ENCODE results near the gene LEAP2.
A peak's percentile ranks its signal among the peaks of the same experiment; 100 is the strongest.

The LEAP2 gene

DNA sequence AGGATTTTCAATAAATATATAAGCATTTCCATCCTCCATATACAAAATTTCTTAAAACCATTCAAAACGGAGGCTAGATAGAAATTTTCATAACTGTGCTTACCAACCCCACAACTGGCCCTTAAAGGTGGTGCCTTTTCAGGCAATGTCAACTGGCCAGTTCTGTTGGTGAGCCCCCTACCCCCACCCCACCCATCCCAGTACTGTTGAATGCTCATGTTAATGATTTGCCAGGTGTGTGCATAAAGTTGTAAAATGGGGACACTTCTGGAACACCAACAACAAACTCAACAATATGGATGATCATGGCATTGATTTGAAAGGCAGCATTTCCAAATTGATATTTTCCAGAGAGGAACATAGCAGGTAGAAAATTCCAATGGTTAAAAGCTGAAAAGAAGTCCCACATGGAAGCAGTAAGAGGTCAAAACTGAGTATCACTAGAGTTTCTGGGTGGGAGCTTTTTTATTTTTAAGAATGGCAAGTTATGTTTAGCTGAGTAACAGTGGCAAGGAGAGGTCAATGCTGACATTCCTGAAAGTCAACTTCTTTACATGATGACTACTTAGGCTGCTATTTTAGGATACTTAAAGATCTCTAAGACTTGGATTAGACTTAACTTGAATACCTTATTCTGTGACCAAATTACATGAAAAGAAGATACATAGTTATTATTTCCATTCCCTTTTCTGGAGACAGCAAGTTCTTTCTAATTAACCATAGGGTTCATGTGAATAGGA is 2.7 kb downstream of the LEAP2 start:
- Histone ChIP-seq H3K4me1 (ENCODE audit: control insufficient read depth in 2 of 2, insufficient read depth in 1 of 2, low read depth in 1 of 2, low read length in 2 of 2) (no peaks in the 10 kb centered on the region), H3K27ac (replicated peaks; ENCODE audit: low read length) (no peak overlapping the region), H3K9me3 (replicated peaks in 1 of 2; ENCODE audit: control insufficient read depth in 2 of 2, insufficient read depth in 1 of 2, low read depth in 1 of 2, low read length in 2 of 2) (no peaks in the 10 kb centered on the region), H3K4me2 (ENCODE audit: insufficient read depth, low read length, poor library complexity, severe bottlenecking) (no peak overlapping the region), H3K79me1 (ENCODE audit: low read depth, low read length) (no peaks in the 10 kb centered on the region), H2BK15ac (ENCODE audit: low read length) (no peak overlapping the region), H3K4me3 (ENCODE audit: low read length in 2 of 2) (no peak overlapping the region), H3K27me3 (ENCODE audit: control insufficient read depth in 3 of 3, insufficient read depth in 3 of 3, low read depth in 1 of 3, low read length in 3 of 3) (no peaks in the 10 kb centered on the region), H3K36me3 (replicated peaks in 1 of 2; ENCODE audit: control insufficient read depth in 2 of 2, insufficient read depth in 2 of 2, low read length in 2 of 2) (peaks cover 7 to 97% of the 10 kb centered on the region in 2 donors), H2AK5ac (ENCODE audit: low read depth, low read length) (no peak overlapping the region), H3K14ac (ENCODE audit: low read length) (no peak overlapping the region), H3K18ac (ENCODE audit: low read length) (no peak overlapping the region), H2BK120ac (ENCODE audit: low read depth, low read length) (no peak overlapping the region), H4K91ac (ENCODE audit: low read depth, low read length, poor library complexity) (no peak overlapping the region), H2BK5ac (ENCODE audit: low read length) (no peak overlapping the region), H3K23ac (ENCODE audit: low read depth, low read length, poor library complexity) (no peak overlapping the region), H3K9ac (ENCODE audit: low read depth, low read length, poor library complexity) (no peak overlapping the region), H2AFZ (ENCODE audit: low read length) (no peak overlapping the region), H4K8ac (ENCODE audit: low read depth, low read length) (no peak overlapping the region), H3K4ac (ENCODE audit: low read length) (no peak overlapping the region), H2BK12ac (ENCODE audit: low read length) (no peak overlapping the region)
- DNase-seq (ENCODE audit: low spot score), result no peak
- WGBS, 2 donors (ENCODE audit: extremely low coverage in 2 of 2, insufficient read length in 2 of 2, insufficient replicate concordance in 1 of 2), result no CpG with 5 or more reads among the region's 1 CpG

GRCh38 chr5:132877466-132877865 is 4.0 kb downstream of the LEAP2 start:
- no peak overlapping the region for H2BK15ac ChIP-seq (ENCODE audit: low read length)
- no peak for DNase-seq (ENCODE audit: low spot score)

DNA sequence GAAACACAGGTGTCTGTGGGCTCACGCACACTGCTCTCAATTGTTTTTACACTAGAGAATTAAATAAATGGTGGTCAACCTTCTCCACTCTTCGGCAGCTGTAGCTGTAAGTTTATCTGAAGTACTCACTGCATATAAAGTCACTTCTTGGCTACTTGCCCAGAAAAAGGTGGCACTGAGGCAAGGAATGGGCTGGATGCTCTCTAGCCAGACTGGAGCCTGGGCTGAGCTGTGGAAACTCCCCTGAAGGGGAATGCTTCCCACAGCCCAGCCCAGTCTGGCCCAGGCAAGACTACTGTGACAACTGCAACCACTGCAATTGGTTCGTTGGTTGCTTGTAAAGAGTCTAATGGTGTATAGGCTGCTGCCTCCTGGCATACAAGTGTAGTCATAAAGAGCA is 4.5 kb downstream of the LEAP2 start:
- Histone ChIP-seq H4K91ac (ENCODE audit: low read depth, low read length, poor library complexity) (no peak overlapping the region), H2BK120ac (ENCODE audit: low read depth, low read length) (no peak overlapping the region), H3K36me3 (replicated peaks in 1 of 2; ENCODE audit: control insufficient read depth in 2 of 2, insufficient read depth in 2 of 2, low read length in 2 of 2) (peaks cover 10 to 98% of the 10 kb centered on the region in 2 donors), H3K18ac (ENCODE audit: low read length) (no peak overlapping the region), H3K9ac (ENCODE audit: low read depth, low read length, poor library complexity) (no peak overlapping the region), H3K4me3 (ENCODE audit: low read length in 2 of 2) (no peak overlapping the region), H3K4ac (ENCODE audit: low read length) (no peak overlapping the region), H2BK5ac (ENCODE audit: low read length) (no peak overlapping the region), H3K27ac (replicated peaks; ENCODE audit: low read length) (no peak overlapping the region), H3K4me2 (ENCODE audit: insufficient read depth, low read length, poor library complexity, severe bottlenecking) (no peak overlapping the region), H2BK12ac (ENCODE audit: low read length) (no peak overlapping the region), H4K8ac (ENCODE audit: low read depth, low read length) (no peak overlapping the region), H3K4me1 (ENCODE audit: control insufficient read depth in 2 of 2, insufficient read depth in 1 of 2, low read depth in 1 of 2, low read length in 2 of 2) (no peaks in the 10 kb centered on the region), H3K14ac (ENCODE audit: low read length) (no peak overlapping the region), H2AK5ac (ENCODE audit: low read depth, low read length) (no peak overlapping the region), H3K79me1 (ENCODE audit: low read depth, low read length) (no peaks in the 10 kb centered on the region), H3K9me3 (replicated peaks in 1 of 2; ENCODE audit: control insufficient read depth in 2 of 2, insufficient read depth in 1 of 2, low read depth in 1 of 2, low read length in 2 of 2) (no peaks in the 10 kb centered on the region), H3K27me3 (ENCODE audit: control insufficient read depth in 3 of 3, insufficient read depth in 3 of 3, low read depth in 1 of 3, low read length in 3 of 3) (no peaks in the 10 kb centered on the region), H3K23ac (ENCODE audit: low read depth, low read length, poor library complexity) (no peak overlapping the region), H2AFZ (ENCODE audit: low read length) (no peak overlapping the region), H2BK15ac (ENCODE audit: low read length) (no peak overlapping the region)
- WGBS, 2 donors (ENCODE audit: extremely low coverage in 2 of 2, insufficient read length in 2 of 2, insufficient replicate concordance in 1 of 2), result no CpG with 5 or more reads among the region's 3 CpGs
- no peak for DNase-seq (ENCODE audit: low spot score)

More at GRCh38 chr5:132877466-132877865, 4.0 kb downstream of the LEAP2 start:
- Histone ChIP-seq H2BK5ac (ENCODE audit: low read length) (no peak overlapping the region), H3K27ac (replicated peaks; ENCODE audit: low read length) (no peak overlapping the region), H3K14ac (ENCODE audit: low read length) (no peak overlapping the region), H3K23ac (ENCODE audit: low read depth, low read length, poor library complexity) (no peak overlapping the region), H3K18ac (ENCODE audit: low read length) (no peak overlapping the region), H3K36me3 (replicated peaks in 1 of 2; ENCODE audit: control insufficient read depth in 2 of 2, insufficient read depth in 2 of 2, low read length in 2 of 2) (peaks cover 11 to 97% of the 10 kb centered on the region in 2 donors), H2AK5ac (ENCODE audit: low read depth, low read length) (no peak overlapping the region), H3K79me1 (ENCODE audit: low read depth, low read length) (no peaks in the 10 kb centered on the region), H4K8ac (ENCODE audit: low read depth, low read length) (no peak overlapping the region), H3K9me3 (replicated peaks in 1 of 2; ENCODE audit: control insufficient read depth in 2 of 2, insufficient read depth in 1 of 2, low read depth in 1 of 2, low read length in 2 of 2) (no peaks in the 10 kb centered on the region), H3K4ac (ENCODE audit: low read length) (no peak overlapping the region), H3K4me1 (ENCODE audit: control insufficient read depth in 2 of 2, insufficient read depth in 1 of 2, low read depth in 1 of 2, low read length in 2 of 2) (no peaks in the 10 kb centered on the region), H3K27me3 (ENCODE audit: control insufficient read depth in 3 of 3, insufficient read depth in 3 of 3, low read depth in 1 of 3, low read length in 3 of 3) (no peaks in the 10 kb centered on the region), H2BK120ac (ENCODE audit: low read depth, low read length) (no peak overlapping the region), H3K4me3 (ENCODE audit: low read length in 2 of 2) (no peak overlapping the region), H2BK12ac (ENCODE audit: low read length) (no peak overlapping the region), H4K91ac (ENCODE audit: low read depth, low read length, poor library complexity) (no peak overlapping the region), H3K9ac (ENCODE audit: low read depth, low read length, poor library complexity) (no peak overlapping the region), H2AFZ (ENCODE audit: low read length) (no peak overlapping the region), H3K4me2 (ENCODE audit: insufficient read depth, low read length, poor library complexity, severe bottlenecking) (no peak overlapping the region)
- WGBS, 2 donors (ENCODE audit: extremely low coverage in 2 of 2, insufficient read length in 2 of 2, insufficient replicate concordance in 1 of 2), result no CpG with 5 or more reads among the region's 2 CpGs

DNA sequence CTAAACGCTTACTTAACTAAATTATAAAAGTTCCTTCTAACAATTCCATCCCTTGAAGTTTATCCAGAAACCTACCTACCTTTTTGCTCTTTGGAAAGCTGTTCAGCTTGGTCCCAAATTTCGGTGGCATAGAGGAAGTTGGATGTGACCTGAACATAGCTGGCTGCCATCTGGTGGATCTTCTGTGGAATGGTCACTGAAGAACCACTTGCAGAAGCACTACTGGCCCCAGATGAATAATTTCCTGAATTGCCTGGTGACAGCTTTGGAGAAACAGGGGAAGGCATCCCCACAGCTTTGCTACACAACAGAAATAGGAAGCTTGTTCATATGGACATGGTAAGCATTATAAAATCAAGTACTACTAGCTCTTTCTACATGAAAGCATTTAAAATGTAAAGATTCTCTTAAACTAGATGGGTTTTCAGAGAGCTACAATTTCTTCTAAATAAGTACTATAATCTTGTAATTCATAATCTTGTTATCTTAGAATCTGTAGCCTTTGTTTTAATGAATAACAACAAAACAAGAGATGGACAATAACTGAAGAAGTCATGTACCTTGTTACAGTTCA is 9.9 kb downstream of the LEAP2 start:
- no peaks in the 10 kb centered on the region for H3K4me1 ChIP-seq (ENCODE audit: control insufficient read depth in 2 of 2, insufficient read depth in 1 of 2, low read depth in 1 of 2, low read length in 2 of 2)
- H3K27me3 ChIP-seq (ENCODE audit: control insufficient read depth in 3 of 3, insufficient read depth in 3 of 3, low read depth in 1 of 3, low read length in 3 of 3), result no peaks in the 10 kb centered on the region
- no peak overlapping the region for H3K18ac ChIP-seq (ENCODE audit: low read length)
- no peak overlapping the region for H2AFZ ChIP-seq (ENCODE audit: low read length)
- no peaks in the 10 kb centered on the region for H3K9me3 ChIP-seq (replicated peaks in 1 of 2; ENCODE audit: control insufficient read depth in 2 of 2, insufficient read depth in 1 of 2, low read depth in 1 of 2, low read length in 2 of 2)
- no peak overlapping the region for H2BK120ac ChIP-seq (ENCODE audit: low read depth, low read length)
- no peak overlapping the region for H2BK15ac ChIP-seq (ENCODE audit: low read length)
- no peak overlapping the region for H3K4me3 ChIP-seq (ENCODE audit: low read length in 2 of 2)
- H3K36me3 ChIP-seq (replicated peaks in 1 of 2; ENCODE audit: control insufficient read depth in 2 of 2, insufficient read depth in 2 of 2, low read length in 2 of 2), result peaks cover 18 to 96% of the 10 kb centered on the region in 2 donors
- peak; percentile 20 for DNase-seq (ENCODE audit: low spot score)
- no peak overlapping the region for H3K27ac ChIP-seq (replicated peaks; ENCODE audit: low read length)
- no peak overlapping the region for H3K9ac ChIP-seq (ENCODE audit: low read depth, low read length, poor library complexity)
- no peak overlapping the region for H3K4me2 ChIP-seq (ENCODE audit: insufficient read depth, low read length, poor library complexity, severe bottlenecking)
- H3K14ac ChIP-seq (ENCODE audit: low read length), result no peak overlapping the region
- no peak overlapping the region for H3K23ac ChIP-seq (ENCODE audit: low read depth, low read length, poor library complexity)
- H2BK5ac ChIP-seq (ENCODE audit: low read length), result no peak overlapping the region
- H2BK12ac ChIP-seq (ENCODE audit: low read length), result no peak overlapping the region
- no peak overlapping the region for H2AK5ac ChIP-seq (ENCODE audit: low read depth, low read length)
- no peak overlapping the region for H4K91ac ChIP-seq (ENCODE audit: low read depth, low read length, poor library complexity)
- WGBS, 2 donors (ENCODE audit: extremely low coverage in 2 of 2, insufficient read length in 2 of 2, insufficient replicate concordance in 1 of 2), result 100% methylated on average over 1 of the region's 2 CpGs; no CpG with 5 or more reads in 1 of the 2 donors
- H4K8ac ChIP-seq (ENCODE audit: low read depth, low read length), result no peak overlapping the region
- H3K4ac ChIP-seq (ENCODE audit: low read length), result no peak overlapping the region
- no peaks in the 10 kb centered on the region for H3K79me1 ChIP-seq (ENCODE audit: low read depth, low read length)
